ENCODE measurements around the gene BANK1.

DNA sequence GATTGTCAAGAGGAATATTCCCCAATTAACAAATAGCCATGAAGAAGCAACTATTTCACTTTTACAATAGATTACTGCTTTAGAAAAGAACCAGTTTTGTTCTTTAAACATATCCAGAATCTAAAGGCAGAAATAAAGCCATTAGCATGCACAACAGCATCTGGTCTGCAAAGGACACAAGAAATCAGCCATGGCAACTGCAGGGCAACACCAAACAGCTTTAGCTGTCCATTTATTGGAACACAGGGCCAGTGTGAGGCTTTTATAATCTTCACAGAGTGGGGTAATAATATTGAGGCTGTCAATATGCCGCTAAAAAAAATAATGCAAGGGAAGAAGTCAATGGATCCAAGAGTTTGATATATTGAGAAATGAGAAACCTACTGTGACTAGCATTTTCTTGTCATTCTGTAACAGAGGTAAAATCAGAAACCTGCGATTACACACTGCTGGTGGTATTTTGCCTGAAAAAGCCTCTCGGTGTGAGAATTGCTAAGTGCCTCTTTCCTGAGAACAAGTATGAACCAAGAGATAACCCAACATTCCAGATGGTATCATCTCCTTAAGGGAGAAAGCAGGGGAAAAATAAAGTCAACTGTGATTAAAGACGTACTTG, 2.7 kb upstream of the BANK1 start:
- TF ChIP-seq, protein P1, sequence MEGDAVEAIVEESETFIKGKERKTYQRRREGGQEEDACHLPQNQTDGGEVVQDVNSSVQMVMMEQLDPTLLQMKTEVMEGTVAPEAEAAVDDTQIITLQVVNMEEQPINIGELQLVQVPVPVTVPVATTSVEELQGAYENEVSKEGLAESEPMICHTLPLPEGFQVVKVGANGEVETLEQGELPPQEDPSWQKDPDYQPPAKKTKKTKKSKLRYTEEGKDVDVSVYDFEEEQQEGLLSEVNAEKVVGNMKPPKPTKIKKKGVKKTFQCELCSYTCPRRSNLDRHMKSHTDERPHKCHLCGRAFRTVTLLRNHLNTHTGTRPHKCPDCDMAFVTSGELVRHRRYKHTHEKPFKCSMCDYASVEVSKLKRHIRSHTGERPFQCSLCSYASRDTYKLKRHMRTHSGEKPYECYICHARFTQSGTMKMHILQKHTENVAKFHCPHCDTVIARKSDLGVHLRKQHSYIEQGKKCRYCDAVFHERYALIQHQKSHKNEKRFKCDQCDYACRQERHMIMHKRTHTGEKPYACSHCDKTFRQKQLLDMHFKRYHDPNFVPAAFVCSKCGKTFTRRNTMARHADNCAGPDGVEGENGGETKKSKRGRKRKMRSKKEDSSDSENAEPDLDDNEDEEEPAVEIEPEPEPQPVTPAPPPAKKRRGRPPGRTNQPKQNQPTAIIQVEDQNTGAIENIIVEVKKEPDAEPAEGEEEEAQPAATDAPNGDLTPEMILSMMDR (IDR thresholded peaks at IDR 0.05; ENCODE audit: low read depth, low read length) = no peak
- TF ChIP-seq POLR2A (IDR thresholded peaks at IDR 0.05; ENCODE audit: extremely low read depth, insufficient read length) = no peak
